CD4-positive, alpha-beta T cell treated with Interleukin-15 for 1 hour (primary cell): ENCODE results near the gene OVOL1.
A peak's percentile ranks its signal among the peaks of the same experiment; 100 is the strongest.

Experiments used
- DNase-seq: peaks from one replicate; pipeline ENCODE4 v3.0.0-alpha.2; 2020

OVOL1 gene

GRCh38 chr11:65778431-65778900, 8.4 kb upstream of the OVOL1 start:
- no peak for DNase-seq

GRCh38 chr11:65778901-65779668, 7.8 kb upstream of the OVOL1 start:
- DNase-seq: no peak

GRCh38 chr11:65779669-65779918, 7.3 kb upstream of the OVOL1 start:
- DNase-seq: no peak

- DNase-seq: peak; percentile 80
Measured at GRCh38 chr11:65779919-65780769, 6.7 kb upstream of the OVOL1 start.

- peak; percentile 74 for DNase-seq
Measured at GRCh38 chr11:65780770-65781151, 6.1 kb upstream of the OVOL1 start, which contains the start of gene AP5B1. AP5B1 (minus strand) TSS chr11:65780976; CDS start chr11:65780591, 385 bp downstream.

GRCh38 chr11:65781152-65781961, 5.5 kb upstream of the OVOL1 start:
- DNase-seq: no peak

GRCh38 chr11:65781962-65782815, 4.7 kb upstream of the OVOL1 start:
- DNase-seq: no peak

GRCh38 chr11:65782816-65783228, 4.0 kb upstream of the OVOL1 start:
- DNase-seq: no peak

GRCh38 chr11:65785319-65786007, 1.4 kb upstream of the OVOL1 start:
- no peak for DNase-seq

- no peak for DNase-seq
Measured at GRCh38 chr11:65786008-65786785, 666 bp upstream of the OVOL1 start.

- no peak for DNase-seq
Measured at GRCh38 chr11:65787649-65788622, 1.1 kb downstream of the OVOL1 start.

- DNase-seq: no peak
Measured at GRCh38 chr11:65788821-65789220, 2.0 kb downstream of the OVOL1 start.

GRCh38 chr11:65789230-65790103, 2.6 kb downstream of the OVOL1 start:
- no peak for DNase-seq

GRCh38 chr11:65790104-65790901, 3.4 kb downstream of the OVOL1 start:
- DNase-seq: no peak

GRCh38 chr11:65790902-65791650, 4.2 kb downstream of the OVOL1 start:
- no peak for DNase-seq

GRCh38 chr11:65791719-65792213, 4.9 kb downstream of the OVOL1 start:
- DNase-seq: no peak

- DNase-seq: no peak
Measured at GRCh38 chr11:65792456-65792855, 5.6 kb downstream of the OVOL1 start.
